Rectal smooth muscle tissue (tissue), 1 donor: ENCODE measurements around the gene SCFD2.
"Not testable (repeated sequence)": the region's sequence is repeated elsewhere in the genome, so short reads cannot be mapped to it uniquely, and the experiment has no call there.

Experiments
- H3K27ac ChIP-seq: one replicate; pipeline ENCODE4 v1.7.0; 2013; ENCODE audit warnings: low read depth, low read length, inconsistent platforms
- H3K27me3 ChIP-seq: one replicate; pipeline ENCODE4 v1.7.0; 2013; ENCODE audit warnings: low read length; ENCODE audit not compliant: control insufficient read depth, insufficient read depth
- H3K36me3 ChIP-seq: one replicate; pipeline ENCODE4 v1.7.0; 2013; ENCODE audit warnings: low read length; ENCODE audit not compliant: control insufficient read depth, insufficient read depth
- H3K4me1 ChIP-seq: one replicate; pipeline ENCODE4 v1.7.0; 2013; ENCODE audit warnings: low read length; ENCODE audit not compliant: control insufficient read depth, insufficient read depth
- H3K4me3 ChIP-seq: one replicate; pipeline ENCODE4 v1.7.0; 2013; ENCODE audit warnings: low read length
- H3K9ac ChIP-seq: one replicate; pipeline ENCODE4 v1.7.0; 2013; ENCODE audit warnings: low read length

The SCFD2 gene

DNA sequence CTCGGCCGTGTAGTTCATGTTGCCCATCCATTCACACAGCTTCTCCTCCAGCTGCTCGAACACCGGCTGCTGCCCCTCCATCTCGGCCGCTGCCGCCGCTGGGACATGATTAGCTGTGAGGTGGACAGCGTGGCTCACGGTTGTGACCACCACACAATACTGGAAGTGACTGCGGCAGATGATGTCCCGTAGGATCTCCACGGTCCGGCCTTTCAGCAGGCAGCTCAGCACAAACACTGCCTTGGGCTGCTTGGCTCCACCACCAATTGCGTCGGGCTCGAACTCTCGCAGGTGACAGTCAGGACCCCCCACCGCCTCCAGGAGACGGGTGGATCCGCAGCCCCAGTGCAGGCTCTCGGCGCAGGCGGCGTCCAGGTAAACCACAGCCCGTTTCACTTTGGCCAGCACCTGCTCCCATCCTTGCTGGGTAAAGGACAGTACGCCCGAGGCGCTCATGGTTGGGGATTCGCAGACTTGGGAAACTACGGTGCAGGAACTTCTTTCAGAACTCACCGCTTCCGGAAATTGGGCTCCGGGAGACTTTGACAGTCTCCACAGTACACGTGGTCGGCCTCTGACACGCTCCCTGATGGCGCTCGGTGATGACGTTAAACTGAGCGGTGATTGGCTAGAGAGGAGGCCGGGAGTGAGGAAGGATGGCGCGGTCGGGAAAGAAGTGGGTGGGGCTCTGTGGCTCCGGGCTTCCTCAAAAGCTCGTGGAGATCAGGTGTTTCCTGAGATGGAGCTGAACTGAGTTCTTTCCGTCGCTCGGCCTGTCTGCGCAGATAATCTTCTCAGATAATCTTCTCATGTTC lies at the start of gene SCFD2:
Gene SCFD2 (minus strand): TSS at position 576 of the 815 bp plus-strand sequence.
- Histone ChIP-seq H3K4me1 (no peaks in the 10 kb centered on the region), H3K36me3 (no peaks in the 10 kb centered on the region), H3K9ac (peak within 1 kb of the TSS; percentile 70), H3K27me3 (no peaks in the 10 kb centered on the region), H3K4me3 (peak within 1 kb of the TSS; percentile 99), H3K27ac (peak within 1 kb of the TSS; percentile 59)

- not testable (repeated sequence) for H3K27ac ChIP-seq, H3K4me3 ChIP-seq, H3K36me3 ChIP-seq
Observed at GRCh38 chr4:53409479-53409878, 43.6 kb upstream of the SCFD2 start.

DNA sequence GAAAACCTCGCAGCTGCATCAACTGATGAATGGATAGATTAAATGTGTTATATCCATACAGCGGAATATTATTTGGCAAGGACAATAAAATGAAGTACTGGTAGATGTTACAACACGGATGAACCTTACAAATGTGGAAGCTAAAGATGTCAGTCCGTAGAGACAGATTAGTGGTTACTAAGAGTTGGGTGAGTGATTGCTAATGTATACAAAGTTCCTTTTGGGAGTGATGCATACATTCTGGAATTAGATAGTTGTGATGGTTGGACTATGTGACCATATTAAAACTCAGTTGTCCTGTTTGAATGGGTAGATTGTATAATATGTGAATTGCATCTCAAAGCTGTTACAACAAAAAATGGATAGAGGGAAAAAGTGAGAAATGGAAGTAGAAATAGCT lies 14.4 kb upstream of the SCFD2 start:
- H3K27ac ChIP-seq: no peak overlapping the region
- H3K36me3 ChIP-seq: no peaks in the 10 kb centered on the region
- peaks cover 4% of the 10 kb centered on the region for H3K4me1 ChIP-seq
- no peak overlapping the region for H3K9ac ChIP-seq
- no peak overlapping the region for H3K4me3 ChIP-seq
- no peaks in the 10 kb centered on the region for H3K27me3 ChIP-seq

More at GRCh38 chr4:53409479-53409878, 43.6 kb upstream of the SCFD2 start:
- not testable (repeated sequence) for H3K4me1 ChIP-seq, H3K9ac ChIP-seq, H3K27me3 ChIP-seq

GRCh38 chr4:53378171-53378482 lies 12.3 kb upstream of the SCFD2 start:
- H3K36me3 ChIP-seq: no peaks in the 10 kb centered on the region
- peak overlapping the region; percentile 85 for H3K27ac ChIP-seq
- peak overlapping the region; percentile 90 for H3K9ac ChIP-seq
- H3K27me3 ChIP-seq: no peaks in the 10 kb centered on the region
- peak overlapping the region; percentile 94 for H3K4me3 ChIP-seq
- peaks cover 4% of the 10 kb centered on the region for H3K4me1 ChIP-seq

DNA sequence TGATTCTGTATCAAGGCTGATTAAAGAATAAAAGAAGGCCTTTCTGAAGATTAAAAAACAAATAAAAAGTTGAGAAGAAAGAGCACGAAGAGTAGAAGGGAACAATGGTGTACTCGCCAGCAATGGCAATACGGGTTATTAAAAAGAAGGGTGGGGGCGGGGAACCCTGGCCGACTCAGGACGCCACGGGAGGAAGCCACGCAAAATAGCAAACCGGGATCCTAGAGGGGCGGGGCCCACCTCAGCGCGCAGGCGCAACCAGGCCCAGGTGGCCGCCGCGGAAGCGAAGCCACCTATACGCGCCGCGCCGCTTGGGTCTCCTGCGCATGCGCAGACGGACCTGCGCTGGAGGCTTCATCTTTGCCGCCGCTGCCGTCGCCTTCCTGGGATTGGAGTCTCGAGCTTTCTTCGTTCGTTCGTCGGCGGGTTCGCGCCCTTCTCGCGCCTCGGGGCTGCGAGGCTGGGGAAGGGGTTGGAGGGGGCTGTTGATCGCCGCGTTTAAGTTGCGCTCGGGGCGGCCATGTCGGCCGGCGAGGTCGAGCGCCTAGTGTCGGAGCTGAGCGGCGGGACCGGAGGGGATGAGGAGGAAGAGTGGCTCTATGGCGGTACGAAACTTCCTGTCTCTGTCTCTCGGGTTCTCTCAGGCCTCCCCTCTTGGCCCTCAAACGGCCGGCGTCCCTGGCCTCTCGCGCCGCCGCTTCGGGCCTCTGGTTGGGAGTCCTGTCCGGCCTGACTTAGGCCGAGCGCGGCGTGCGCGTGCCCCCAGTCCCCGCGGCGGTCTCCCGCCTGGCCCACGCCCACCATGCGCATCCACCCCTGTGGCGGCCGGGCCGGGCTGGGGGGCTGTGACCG lies 11.7 kb upstream of the SCFD2 start, which contains the start of gene FIP1L1:
Gene FIP1L1 (plus strand): TSS at position 323 of the 852 bp plus-strand sequence. CDS start 198 bp downstream, at position 521.
- Histone ChIP-seq H3K9ac (peak within 1 kb of the TSS; percentile 90), H3K4me1 (peaks cover 4% of the 10 kb centered on the region), H3K36me3 (no peaks in the 10 kb centered on the region), H3K27me3 (no peaks in the 10 kb centered on the region), H3K27ac (peak within 1 kb of the TSS; percentile 85), H3K4me3 (peak within 1 kb of the TSS; percentile 94)

DNA sequence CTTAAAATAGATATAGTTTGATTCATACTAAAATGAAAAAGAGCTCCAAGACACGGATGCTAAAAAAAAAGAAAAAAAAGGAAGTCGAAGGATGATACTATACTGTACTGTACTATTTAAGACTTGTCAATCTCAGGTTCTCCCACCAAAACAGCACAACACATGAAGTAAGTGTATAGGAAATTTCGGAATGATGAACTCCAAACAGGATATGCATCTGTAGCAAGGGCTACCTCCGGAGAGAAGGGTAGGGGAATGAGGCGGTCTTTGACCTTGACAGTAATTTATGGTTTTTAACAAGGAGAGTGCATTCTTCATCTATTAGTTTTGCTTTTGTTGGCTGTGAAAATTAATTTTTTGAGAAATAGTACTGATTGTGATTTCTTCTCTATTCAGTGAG lies 11.0 kb upstream of the SCFD2 start:
- Histone ChIP-seq H3K9ac (no peak overlapping the region), H3K4me3 (peak overlapping the region; percentile 94), H3K36me3 (no peaks in the 10 kb centered on the region), H3K27me3 (no peaks in the 10 kb centered on the region), H3K4me1 (peaks cover 4% of the 10 kb centered on the region), H3K27ac (no peak overlapping the region)

DNA sequence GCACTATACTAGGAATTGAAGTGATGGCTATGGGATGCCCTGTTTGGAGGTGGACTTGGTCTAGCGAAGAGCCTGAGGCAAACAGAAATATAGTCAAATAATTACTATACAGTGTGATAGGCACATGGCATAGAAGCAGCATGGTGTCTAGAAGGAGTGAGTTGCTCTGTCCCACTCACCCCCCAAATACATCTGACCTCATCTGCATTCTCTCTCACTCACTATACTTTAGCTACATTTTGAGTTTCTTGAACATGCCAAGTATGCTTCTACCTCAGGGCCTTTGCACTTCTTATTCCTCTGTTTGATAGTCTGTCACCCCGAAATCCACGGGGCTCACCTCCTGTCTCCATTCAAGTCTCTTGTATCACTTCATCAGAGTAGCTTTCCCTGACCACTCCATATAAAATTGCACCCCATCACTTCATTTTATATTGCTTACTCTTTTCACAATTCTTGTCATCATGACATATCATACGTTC lies 9.0 kb upstream of the SCFD2 start:
- Histone ChIP-seq H3K27ac (no peak overlapping the region), H3K4me3 (no peak overlapping the region), H3K36me3 (no peaks in the 10 kb centered on the region), H3K27me3 (no peaks in the 10 kb centered on the region), H3K4me1 (peaks cover 4% of the 10 kb centered on the region), H3K9ac (no peak overlapping the region)

- H3K9ac ChIP-seq: no peak overlapping the region
- H3K27me3 ChIP-seq: no peaks in the 10 kb centered on the region
- no peaks in the 10 kb centered on the region for H3K36me3 ChIP-seq
- H3K4me3 ChIP-seq: no peak overlapping the region
- no peaks in the 10 kb centered on the region for H3K4me1 ChIP-seq
- no peak overlapping the region for H3K27ac ChIP-seq
Observed at GRCh38 chr4:53371843-53372521, 6.1 kb upstream of the SCFD2 start.

DNA sequence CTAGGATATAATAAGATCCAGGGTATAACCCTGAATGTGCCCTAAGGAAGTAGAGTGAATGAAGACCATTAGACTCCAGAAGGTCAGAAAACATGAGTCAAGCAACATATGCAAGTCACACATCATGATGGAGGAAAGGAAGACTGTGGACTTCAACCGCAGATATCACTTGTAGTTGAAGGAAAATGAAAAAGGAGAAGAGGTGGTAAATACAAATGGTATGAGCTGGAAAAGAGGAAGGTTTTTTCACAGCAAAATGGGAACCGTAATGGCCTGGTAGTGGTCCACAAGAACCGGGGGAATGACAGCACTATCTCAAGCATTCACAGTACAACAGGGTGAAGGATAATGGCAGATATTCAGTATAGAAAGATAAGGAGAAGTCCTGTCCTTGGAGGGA lies 5.2 kb upstream of the SCFD2 start:
- Histone ChIP-seq H3K27me3 (no peaks in the 10 kb centered on the region), H3K4me1 (no peaks in the 10 kb centered on the region), H3K36me3 (no peaks in the 10 kb centered on the region), H3K27ac (no peak overlapping the region), H3K4me3 (no peak overlapping the region), H3K9ac (no peak overlapping the region)

DNA sequence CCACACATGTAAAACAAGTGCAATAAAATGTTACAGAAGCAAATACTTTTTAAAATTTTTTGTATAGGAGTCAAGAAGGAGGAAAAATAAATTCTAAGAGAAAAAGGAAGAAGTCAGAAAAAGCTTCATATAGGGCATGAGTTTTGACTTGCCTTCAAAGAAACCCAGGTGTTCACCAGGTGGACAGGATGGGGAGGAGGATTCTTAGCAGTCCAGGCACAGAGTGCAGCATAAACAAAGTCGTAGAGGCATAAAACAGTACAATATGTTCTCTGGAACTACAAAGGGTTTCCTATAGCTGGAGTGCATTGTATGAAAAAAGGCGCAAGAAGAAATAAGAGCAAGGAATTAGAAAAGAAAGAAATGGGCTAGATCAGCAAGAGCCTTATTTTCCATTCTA lies 1.9 kb upstream of the SCFD2 start:
- H3K27ac ChIP-seq: no peak overlapping the region
- no peaks in the 10 kb centered on the region for H3K4me1 ChIP-seq
- H3K9ac ChIP-seq: no peak overlapping the region
- no peak overlapping the region for H3K4me3 ChIP-seq
- no peaks in the 10 kb centered on the region for H3K36me3 ChIP-seq
- no peaks in the 10 kb centered on the region for H3K27me3 ChIP-seq

GRCh38 chr4:53366301-53366716 lies 448 bp upstream of the SCFD2 start:
- Histone ChIP-seq H3K27ac (peak overlapping the region; percentile 59), H3K4me3 (peak overlapping the region; percentile 99), H3K4me1 (no peaks in the 10 kb centered on the region), H3K36me3 (no peaks in the 10 kb centered on the region), H3K27me3 (no peaks in the 10 kb centered on the region), H3K9ac (peak overlapping the region; percentile 29)

DNA sequence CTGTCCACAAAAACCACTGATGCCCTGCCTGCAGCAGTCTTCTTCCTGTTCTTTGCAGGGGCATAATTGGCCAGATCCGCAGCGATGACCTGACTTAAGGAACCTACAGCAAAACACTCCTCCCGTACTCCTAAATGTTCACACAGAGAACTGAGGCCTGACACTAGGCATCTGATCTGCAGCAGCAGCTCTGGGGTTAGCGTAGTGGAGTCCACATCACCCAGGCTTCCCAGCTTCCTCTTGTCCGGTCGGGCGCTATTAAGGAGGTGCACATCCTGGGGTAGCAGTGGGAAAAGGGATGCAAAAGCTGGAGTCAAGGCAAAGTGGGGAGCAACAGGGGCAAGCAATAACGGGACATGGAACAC lies 758 bp downstream of the SCFD2 start:
- Histone ChIP-seq H3K4me1 (no peaks in the 10 kb centered on the region), H3K9ac (peak overlapping the region; percentile 70), H3K27ac (no peak overlapping the region), H3K36me3 (no peaks in the 10 kb centered on the region), H3K27me3 (no peaks in the 10 kb centered on the region), H3K4me3 (peak overlapping the region; percentile 99)
